ENCODE results near the gene IRF9.

Gene IRF9

DNA sequence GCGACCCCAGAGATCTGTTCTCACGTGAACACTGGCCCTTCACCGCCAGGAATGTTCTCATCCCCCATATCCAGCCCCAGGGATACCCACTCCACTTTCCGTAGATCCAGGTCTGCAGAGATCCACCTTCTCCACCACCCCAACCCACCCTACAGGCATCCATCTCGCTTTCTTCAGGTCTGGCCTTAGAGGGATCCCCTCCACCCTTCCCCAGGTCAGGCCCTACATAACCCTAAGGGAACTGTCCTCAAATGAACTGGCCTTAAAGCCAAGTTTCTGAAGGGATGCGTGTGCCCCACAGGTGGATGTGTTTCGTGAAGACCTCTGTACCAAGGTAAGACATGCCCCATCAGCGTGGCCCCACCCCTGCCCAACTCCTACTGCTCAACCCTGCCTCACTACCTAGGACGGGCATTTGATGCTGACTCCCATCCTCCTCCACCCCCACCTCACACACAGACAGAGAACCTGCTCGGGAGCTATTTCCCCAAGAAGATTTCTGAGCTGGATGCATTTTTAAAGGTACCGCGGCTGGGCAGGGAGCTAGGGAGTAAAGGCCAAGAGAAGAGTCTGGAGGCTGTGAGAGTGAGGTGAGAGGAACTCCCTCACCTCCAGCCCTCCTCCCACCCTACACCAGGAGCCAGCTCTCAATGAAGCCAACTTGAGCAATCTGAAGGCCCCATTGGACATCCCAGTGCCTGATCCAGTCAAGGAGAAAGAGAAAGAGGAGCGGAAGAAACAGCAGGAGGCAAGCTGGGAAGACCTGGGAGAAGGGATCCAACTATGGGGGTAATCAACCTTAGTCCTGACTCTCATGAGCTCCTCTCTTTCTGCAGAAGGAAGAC lies 24.2 kb upstream of the IRF9 start:
- H3K4me3 ChIP-seq (ENCODE audit: low read depth, low read length): peak overlapping the region; percentile 73
- TF ChIP-seq CTCF (IDR thresholded peaks at IDR 0.05; ENCODE audit: borderline replicate concordance, insufficient read depth, low read depth, low read length): no peak

DNA sequence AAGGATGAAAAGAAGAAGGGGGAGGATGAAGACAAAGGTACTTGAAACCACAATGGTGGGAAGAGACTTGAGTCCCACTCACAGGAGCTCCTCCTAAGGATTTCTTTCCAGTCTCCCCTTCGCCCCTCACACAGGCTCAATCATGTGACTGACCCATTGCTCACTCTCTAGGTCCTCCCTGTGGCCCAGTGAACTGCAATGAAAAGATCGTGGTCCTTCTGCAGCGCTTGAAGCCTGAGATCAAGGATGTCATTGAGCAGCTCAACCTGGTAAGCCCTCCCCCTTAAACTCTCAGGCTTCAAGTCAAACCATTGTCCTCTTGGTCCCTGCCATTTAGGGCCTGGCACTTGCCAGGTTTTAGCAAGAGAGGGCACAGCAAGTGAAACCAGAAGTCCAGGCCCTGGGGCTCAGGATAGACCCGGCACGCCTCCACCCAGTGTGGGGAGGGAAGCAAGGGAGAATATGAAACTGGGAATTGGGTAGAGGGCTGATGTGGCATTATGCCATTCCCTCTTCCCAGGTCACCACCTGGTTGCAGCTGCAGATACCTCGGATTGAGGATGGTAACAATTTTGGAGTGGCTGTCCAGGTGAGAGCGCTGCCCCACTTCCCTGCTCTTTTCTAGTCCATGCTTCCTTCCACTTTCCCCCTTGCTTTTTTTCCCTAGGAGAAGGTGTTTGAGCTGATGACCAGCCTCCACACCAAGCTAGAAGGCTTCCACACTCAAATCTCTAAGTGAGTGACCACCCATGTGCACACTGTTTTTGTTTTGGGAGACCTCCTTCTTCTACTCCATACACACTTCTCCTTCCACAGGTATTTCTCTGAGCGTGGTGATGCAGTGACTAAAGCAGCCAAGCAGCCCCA lies 23.3 kb upstream of the IRF9 start:
- TF ChIP-seq CTCF (IDR thresholded peaks at IDR 0.05; ENCODE audit: borderline replicate concordance, insufficient read depth, low read depth, low read length): no peak
- H3K4me3 ChIP-seq (ENCODE audit: low read depth, low read length): no peak overlapping the region

DNA sequence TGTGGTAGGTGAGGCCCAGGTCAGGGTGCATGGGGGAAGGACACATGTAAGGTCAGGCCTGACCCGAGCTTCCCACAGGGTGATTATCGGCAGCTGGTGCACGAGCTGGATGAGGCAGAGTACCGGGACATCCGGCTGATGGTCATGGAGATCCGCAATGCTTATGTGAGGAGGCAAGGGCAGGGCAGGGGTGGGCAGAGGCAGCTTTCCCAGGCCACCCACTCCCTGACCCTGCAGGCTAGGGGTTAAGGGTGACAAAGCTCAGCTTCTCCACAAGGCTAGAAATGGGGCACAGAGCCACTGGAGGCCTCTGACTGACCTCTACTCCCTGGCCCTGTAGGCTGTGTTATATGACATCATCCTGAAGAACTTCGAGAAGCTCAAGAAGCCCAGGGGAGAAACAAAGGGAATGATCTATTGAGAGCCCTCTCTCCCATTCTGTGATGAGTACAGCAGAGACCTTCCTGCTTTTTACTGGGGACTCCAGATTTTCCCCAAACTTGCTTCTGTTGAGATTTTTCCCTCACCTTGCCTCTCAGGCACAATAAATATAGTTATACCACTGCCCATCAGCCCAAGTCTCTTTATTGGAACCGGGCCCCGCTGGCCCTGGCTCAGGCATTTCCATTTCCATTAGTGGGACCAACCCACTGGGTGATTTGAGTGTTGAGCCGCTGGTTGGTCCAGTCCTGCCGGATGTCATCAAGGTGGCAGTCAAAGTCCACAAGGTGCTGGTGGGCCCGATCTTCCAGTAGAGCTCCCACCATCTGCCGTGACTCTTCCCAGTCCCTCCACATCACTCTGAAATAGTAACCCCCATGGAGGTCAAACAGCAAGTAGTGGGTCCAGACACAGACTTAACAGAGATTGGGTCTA lies 22.4 kb upstream of the IRF9 start:
- no peak for TF ChIP-seq CTCF (IDR thresholded peaks at IDR 0.05; ENCODE audit: borderline replicate concordance, insufficient read depth, low read depth, low read length)
- H3K4me3 ChIP-seq (ENCODE audit: low read depth, low read length): no peak overlapping the region

GRCh38 chr14:24139272-24139934 lies 21.7 kb upstream of the IRF9 start:
- no peak for TF ChIP-seq CTCF (IDR thresholded peaks at IDR 0.05; ENCODE audit: borderline replicate concordance, insufficient read depth, low read depth, low read length)
- no peak overlapping the region for H3K4me3 ChIP-seq (ENCODE audit: low read depth, low read length)

DNA sequence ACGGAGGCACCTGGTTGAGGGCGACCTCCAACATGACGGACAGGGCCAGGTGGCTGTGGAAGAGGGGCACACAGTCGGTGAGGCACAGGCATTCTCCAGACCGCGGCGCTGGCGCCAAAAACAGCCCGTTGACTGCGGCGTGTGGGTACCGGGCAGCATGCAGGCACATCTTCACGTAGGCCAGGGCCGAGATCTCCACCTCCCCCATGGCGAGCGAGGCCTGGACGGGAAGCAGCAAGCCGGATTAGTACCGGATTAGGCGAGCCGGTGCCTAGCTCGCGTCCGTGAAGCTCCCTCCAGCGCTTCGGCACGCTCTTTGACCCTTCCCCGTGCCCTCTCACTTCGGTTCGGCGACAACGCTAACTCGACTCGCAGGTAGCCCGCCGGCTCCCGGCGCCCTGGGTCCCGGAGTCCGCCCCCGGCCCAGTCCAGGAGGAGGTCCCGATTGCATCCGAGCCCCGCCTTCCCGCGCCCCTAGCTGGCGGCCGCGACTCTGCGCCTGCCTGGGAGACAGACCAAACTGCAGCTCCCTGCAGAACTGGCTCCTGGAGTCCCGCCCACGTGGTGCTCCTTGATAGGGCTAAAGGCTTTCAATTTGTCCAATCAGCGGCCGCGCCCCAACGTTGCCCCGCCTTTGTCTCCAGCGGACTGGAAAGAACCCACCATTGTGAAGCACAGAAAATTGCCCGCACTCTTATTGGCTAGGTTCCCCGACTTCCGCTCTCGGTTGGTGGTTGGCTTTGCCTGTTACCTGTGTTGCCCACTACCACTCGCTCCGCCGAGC lies 19.8 kb upstream of the IRF9 start, which contains the start of gene EMC9:
EMC9 (minus strand) TSS at position 495 of the 784 bp plus-strand sequence; CDS start at position 208, 287 bp downstream.
- no peak for TF ChIP-seq CTCF (IDR thresholded peaks at IDR 0.05; ENCODE audit: borderline replicate concordance, insufficient read depth, low read depth, low read length)

More for the DNA sequence above, 19.8 kb upstream of the IRF9 start, which contains the start of gene EMC9:
- peak within 1 kb of the TSS; percentile 67 for H3K4me3 ChIP-seq (ENCODE audit: low read depth, low read length)
